ENCODE data around the gene LPIN1. TPM values are rescaled to one million over a fixed set of nuclear protein-coding genes. Genes with fewer than 3 reads are reported as not detected.
"Not testable (repeated sequence)": the region's sequence is repeated elsewhere in the genome, so short reads cannot be mapped to it uniquely, and the experiment has no call there.

The LPIN1 gene
- total RNA-seq, 1 donor from 2014 or later, result 81.1 TPM

- intact Hi-C loops (cut with micrococcal nuclease), result no loop called here
Measured at GRCh38 chr2:11713815-11714214, 32.6 kb upstream of the LPIN1 start.

DNA sequence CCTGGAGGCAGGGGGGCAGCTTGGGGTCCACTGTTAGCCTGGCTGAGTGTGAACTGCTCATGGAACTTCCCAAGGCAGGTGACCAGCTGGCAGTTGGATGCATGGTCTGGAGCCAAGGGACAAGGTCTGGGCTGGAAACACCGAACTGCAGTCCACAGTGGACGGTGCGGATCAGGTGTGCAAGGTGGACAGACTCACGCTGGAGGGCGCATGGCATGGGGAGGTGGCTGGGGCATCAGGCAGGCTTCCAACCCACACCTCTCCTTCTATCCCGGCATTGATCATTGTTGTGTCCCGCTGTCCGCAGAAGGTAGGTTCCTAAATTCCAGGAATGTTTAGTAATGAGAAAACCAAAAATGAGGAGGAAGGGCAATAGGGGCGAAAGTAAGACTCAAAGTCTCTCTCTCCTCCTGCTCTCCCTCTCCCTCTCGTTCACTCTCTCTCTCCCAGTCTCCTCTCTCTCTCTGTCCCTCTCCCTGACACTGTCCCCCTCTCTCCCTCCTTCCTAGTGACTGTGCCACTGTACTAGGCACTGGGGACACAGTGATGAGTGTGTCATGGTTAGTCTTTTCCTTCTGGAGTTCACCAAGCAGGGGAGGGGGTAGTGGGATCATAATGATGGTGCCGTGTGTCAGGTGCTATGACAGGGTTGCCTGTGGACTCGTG lies 30.3 kb upstream of the LPIN1 start:
- intact Hi-C loops (cut with micrococcal nuclease), result no loop called here

GRCh38 chr2:11716689-11717321 lies 29.6 kb upstream of the LPIN1 start:
- intact Hi-C loops (cut with micrococcal nuclease), result no loop called here

- intact Hi-C loops (cut with micrococcal nuclease), result no loop called here
Measured at GRCh38 chr2:11717623-11718022, 28.8 kb upstream of the LPIN1 start.

DNA sequence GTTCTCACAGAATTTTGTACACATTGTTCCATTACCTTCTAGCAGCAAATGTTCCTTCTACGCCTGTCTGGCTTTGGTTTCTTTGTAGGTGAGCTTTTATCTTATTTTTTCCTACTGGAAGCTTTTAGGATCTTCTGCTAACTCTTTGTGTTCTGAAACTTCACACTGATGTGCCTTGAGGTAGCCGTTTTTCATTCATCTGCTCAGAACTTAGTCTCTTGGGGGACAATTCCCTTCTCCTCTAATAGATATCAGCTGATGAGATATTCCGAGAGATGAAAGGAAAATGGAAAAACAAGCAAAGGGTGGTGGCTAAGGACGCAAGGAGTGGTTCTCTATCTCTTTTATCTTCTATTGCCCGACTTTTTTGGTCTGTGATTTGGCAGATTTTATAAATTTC lies 27.8 kb upstream of the LPIN1 start:
- intact Hi-C loops (cut with micrococcal nuclease), result no loop called here

DNA sequence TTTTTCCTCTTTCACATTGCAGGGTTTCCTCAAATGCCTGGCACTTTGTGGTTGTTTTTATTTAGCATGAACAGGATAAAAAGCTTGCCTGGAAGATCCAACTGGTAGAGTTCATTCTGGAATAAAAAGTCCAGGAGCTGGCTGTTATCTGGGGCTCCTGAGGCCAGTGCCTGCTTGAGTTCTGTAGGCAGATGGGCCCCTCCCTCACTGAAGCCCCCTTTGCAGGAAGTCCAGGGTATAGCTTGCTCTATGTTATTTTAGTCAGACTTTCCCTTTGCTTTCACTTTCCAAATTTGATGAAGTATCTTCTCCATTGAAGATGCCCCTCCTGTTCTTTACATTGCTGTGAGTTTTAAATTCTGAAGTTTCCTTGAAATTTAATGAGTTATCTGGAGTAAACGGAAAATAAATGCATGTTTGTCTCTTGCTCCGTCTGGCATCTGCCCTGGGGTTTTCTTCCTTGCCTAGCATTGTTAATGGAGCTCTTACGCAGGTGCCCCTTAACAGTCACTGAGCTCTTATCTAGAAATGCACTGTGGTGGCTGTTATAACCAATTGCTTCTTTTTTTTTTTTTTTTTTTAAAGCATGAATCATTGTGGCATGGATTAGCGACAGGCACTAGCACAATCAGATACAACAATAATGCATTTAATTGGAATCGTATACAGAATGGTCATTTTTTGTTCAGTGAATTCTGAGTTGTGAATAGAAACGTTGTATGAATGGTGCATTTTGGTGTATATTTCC lies 27.0 kb upstream of the LPIN1 start:
- intact Hi-C loops (cut with micrococcal nuclease), result no loop called here

DNA sequence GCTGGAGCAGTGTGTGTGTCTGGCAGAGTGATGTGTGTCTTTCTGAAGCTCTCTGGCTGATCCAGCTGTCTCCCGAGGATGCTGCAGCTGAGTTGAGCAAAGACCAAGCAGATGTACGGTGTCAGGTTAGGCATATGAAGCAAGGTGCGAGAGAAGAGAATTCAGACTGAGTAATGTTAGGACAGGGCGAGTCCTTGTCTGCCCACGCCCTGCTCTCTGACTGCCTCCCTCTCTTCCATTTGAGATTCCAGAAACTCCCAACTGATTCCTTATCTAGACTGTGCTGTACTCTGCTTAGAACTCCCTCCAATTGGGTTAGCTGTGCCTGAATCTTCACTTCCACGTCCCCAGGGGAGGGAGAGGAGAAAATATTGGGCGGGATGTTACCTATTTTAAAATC lies 25.7 kb upstream of the LPIN1 start:
- intact Hi-C loops (cut with micrococcal nuclease), result no loop called here

GRCh38 chr2:11722292-11723060 lies 24.0 kb upstream of the LPIN1 start:
- intact Hi-C loops (cut with micrococcal nuclease), result no loop called here

DNA sequence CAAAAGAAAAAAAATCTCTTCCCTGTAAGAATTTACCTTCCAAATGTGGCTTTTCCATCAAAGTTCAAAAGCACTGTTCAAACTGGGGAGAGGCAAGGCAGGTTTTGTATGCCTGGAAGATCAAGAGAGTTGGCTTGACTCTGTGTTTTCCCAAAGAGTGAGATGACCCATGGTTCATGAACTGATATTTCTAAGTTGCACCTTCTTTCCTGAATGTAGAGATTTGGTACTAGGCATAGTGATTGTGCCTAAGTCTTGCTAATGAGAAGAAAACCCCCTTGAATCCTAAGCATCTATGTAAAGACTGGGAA lies 23.4 kb upstream of the LPIN1 start:
- intact Hi-C loops (cut with micrococcal nuclease), result no loop called here

DNA sequence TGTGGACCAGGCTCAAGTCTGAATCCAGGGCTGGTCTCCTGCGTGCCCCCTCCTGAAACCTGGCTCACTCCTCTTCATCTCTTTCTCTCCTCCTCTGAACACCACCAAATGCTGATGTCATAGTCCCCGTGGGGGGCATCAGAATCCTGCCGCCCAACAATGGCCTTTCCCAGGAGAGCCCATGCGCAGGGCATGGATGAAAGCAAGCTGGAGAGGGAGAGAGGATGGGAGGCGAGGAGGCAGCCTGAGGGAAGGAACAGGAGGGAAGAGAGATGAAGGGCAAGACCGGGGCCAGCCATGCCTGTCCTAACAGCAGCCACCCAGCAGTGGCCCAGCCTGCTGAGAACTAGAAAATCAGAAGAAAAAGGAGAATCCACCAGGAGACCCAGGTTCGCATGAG lies 22.3 kb upstream of the LPIN1 start:
- intact Hi-C loops (cut with micrococcal nuclease), result no loop called here

- intact Hi-C loops (cut with micrococcal nuclease), result no loop called here
Measured at GRCh38 chr2:11726384-11726783, 20.0 kb upstream of the LPIN1 start.

DNA sequence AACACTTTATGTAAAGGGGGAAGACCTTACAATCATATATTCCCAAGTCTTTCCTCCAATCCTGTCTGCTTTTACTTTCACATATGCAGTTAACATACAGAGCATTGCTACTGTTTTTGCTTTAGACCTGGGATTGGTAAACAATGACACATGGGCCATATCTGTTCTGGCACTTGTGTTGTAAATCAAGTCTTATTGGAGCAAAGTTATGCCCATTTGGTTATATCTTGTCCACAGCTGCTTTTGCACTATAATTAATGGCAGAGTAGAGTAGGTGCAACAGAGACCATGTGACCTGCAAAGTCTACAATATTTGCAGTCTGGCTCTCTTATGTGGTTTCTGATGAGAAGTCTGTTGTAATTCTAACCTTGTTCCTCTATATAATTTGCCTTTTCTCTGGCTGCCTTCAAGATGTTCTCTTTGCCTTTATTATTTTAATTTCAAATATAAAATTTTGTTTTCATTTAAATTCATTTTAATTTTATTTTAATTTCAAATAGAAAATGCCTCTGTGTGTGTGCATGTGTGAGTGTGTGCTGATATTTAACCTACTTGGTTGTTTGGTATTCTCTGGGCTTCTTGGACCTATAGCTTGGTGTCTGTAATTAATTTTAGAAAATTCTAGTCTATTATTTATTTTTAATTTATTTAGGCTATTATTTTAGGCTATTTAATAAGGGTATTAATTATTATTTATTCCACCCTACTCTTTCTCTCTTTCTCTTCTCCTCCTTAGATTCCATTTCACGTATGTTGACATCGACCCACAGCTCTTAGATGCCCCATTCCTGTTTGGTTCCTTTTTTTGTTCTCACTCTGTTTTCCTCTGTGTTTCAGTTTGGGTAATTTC lies 16.8 kb upstream of the LPIN1 start:
- intact Hi-C loops (cut with micrococcal nuclease), result no loop called here

GRCh38 chr2:11731214-11731984 lies 15.0 kb upstream of the LPIN1 start:
- intact Hi-C loops (cut with micrococcal nuclease), result not testable (repeated sequence)

DNA sequence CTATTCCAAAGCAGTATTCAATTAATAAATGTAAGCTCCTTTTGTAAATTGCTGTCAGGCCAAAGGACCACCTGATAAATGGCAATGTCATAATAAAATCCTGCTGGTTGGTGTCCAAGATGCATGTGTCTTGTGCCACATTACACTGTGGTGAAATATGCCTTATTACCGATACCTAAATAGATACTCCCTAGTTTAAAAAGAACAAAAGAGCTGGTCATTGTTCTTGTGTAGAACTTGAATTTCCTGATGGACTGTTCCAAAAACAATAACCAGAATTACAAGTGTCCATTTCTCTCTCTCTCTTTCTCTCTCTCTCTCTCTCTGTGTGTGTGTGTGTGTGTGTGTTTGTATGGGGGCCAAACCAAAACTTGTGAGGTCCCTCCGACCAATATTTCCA lies 13.8 kb upstream of the LPIN1 start:
- intact Hi-C loops (cut with micrococcal nuclease), result no loop called here

DNA sequence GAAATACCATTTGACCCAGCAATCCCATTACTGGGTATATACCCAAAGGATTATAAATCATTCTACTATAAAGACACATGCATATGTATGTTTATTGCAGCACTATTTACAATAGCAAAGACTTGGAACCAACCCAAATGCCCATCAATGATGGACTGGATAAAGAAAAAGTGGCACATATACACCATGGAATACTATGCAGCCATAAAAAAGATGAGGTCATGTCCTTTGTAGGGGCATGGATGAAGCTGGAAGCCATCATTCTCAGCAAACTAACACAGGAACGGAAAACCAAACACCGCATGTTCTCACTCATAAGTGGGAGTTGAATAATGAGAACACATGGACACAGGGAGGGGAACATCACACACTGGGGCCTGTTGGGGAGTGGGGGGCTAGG lies 8.6 kb upstream of the LPIN1 start:
- intact Hi-C loops (cut with micrococcal nuclease), result loop anchor here (1.0 kb wide), 1 partner anchor 41 kb away; no protein-coding TSS in a partner anchor

DNA sequence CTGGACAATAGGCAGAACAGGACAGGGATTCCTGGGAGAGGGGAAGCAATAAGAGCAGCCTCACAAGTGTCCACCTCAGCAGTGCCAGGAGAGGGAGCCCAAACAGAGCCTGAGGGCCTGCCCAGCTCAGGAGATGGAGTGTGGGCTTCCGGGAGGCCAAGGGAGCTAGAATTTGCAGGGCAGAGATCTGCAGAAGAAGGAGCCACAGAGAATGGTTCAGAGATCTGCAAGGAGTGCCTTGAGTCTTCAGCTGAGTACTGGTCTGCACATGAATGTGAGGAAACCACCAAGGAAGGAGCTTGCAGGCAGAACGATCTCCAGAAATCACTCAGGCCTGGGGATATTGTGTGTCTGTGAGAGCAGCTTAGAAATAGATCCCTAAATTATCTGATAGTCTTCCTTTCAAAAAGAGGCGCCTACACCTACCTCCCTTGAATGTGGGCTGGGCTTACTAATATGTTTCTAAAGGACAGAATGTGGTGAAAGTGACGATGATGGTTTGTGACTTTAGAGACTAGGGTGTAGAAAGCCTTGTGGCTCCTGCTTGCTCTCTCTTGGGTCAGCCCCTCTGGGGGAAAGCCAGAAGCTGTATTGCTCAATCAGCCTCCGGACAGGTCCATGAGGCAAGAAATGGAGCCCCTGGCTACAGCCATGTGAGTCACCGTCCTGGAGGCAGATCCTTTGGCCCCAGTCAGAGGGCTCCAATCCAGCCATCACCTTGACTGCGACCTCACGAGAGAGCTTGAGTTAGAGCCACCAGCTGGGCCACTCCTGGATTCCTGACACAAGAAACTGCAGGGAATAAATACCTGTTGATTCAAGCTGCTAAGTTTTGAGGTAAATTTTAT lies 7.6 kb upstream of the LPIN1 start:
- intact Hi-C loops (cut with micrococcal nuclease), result loop anchor here (1.0 kb wide), 1 partner anchor 40 kb away; no protein-coding TSS in a partner anchor

DNA sequence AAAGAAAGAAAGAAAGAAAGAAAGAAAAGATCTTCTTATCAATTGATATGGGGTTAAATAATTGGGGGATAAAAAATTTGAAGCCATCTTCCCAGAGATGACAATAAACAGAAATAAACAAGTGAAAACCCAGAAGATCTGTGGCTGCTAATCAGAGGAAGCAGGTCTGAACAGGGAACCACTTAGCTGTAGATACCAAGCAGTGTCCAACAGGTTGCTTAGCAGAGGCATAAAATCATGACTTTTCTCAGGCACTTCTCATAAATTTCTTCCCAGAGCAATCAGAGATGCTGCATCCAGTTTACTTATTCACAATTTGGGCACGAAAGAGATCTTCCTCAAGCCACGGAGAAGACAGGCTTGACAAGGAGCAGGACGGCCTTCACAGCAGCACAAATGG lies 5.7 kb upstream of the LPIN1 start:
- intact Hi-C loops (cut with micrococcal nuclease), result loop anchor here (10.0 kb wide), 1 partner anchor 674 kb away; no protein-coding TSS in a partner anchor

DNA sequence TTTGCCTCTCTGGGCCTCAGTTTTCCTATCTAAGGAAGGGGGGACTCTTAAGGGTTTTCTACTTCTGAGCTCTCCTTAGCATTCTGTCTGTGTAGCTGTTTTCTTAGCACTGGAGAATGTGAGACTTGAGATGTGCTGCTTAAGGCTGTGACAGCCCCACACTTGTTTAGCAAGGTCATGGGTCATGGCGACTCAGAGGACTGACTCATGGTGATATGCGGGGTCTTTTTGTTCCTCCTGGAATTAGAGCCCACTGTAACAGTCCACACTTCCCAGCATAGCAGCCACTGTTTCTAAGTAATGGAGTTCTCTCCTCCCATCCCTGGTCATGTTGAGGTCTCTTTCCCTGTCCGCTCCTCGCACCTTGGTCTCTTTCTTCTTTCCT lies 4.1 kb upstream of the LPIN1 start:
- intact Hi-C loops (cut with micrococcal nuclease), result loop anchor here (10.0 kb wide), 1 partner anchor 672 kb away; no protein-coding TSS in a partner anchor

- intact Hi-C loops (cut with micrococcal nuclease), result loop anchor here (10.0 kb wide), 1 partner anchor 672 kb away; no protein-coding TSS in a partner anchor
Measured at GRCh38 chr2:11742702-11743357, 3.6 kb upstream of the LPIN1 start.
